ENCODE results near the gene PDCD1. TPM values are rescaled to one million over a fixed set of nuclear protein-coding genes. Genes with fewer than 3 reads are reported as not detected.

PDCD1 gene
- total RNA-seq, 1 donor from 2014 or later, result 1.8 TPM

GRCh38 chr2:241895427-241895711, 36.7 kb upstream of the PDCD1 start:
- no peaks in the 10 kb centered on the region for H3K4me1 ChIP-seq

DNA sequence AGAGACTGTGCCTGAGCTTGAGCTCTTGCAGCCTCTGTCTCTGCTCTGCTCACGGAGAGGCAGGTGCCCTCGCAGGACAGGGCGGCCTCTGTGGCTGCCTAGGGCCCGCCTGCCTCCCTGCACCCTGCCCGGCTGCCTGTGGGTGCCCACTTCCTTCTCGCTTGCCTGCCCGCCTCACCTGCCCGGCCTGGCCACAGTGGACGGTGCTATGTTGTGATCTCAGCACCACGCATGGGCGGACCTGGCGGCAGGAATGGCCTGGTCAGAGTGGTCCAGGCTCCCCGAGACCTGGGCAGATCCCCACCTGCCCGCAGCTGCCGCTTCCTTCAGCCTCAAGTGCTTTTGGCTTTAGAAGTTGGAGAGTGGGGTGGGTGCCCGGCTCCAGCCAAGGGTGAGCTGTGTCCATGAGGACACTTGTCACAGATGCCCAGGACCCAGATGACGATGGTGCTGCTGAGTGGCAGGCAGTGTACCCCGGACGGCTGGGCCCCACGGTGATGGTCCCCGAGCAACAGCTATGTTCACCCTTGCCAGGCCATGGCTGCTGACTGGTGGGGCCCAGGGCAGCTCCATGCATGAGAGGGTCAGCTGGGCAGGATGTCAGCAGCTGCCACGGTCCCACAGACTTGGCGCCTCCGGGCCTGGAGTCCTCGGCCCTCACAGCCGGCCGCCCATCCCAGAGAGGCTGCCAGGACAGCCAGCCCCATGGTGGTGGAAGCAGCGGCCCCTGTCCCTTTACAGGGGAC, 36.2 kb upstream of the PDCD1 start:
- no peaks in the 10 kb centered on the region for H3K36me3 ChIP-seq
- H3K27ac ChIP-seq, result no peak overlapping the region
- ATAC-seq (peak; percentile 5), DNase-seq (peak; percentile 64)
- H3K9me3 ChIP-seq, result no peaks in the 10 kb centered on the region
- H3K4me1 ChIP-seq, result no peaks in the 10 kb centered on the region
- H3K4me3 ChIP-seq, result no peak overlapping the region
- TF ChIP-seq, protein P1, sequence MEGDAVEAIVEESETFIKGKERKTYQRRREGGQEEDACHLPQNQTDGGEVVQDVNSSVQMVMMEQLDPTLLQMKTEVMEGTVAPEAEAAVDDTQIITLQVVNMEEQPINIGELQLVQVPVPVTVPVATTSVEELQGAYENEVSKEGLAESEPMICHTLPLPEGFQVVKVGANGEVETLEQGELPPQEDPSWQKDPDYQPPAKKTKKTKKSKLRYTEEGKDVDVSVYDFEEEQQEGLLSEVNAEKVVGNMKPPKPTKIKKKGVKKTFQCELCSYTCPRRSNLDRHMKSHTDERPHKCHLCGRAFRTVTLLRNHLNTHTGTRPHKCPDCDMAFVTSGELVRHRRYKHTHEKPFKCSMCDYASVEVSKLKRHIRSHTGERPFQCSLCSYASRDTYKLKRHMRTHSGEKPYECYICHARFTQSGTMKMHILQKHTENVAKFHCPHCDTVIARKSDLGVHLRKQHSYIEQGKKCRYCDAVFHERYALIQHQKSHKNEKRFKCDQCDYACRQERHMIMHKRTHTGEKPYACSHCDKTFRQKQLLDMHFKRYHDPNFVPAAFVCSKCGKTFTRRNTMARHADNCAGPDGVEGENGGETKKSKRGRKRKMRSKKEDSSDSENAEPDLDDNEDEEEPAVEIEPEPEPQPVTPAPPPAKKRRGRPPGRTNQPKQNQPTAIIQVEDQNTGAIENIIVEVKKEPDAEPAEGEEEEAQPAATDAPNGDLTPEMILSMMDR (IDR thresholded peaks at IDR 0.05), result no peak
- intact Hi-C loops (cut with DNase I), result no loop called here
- no peaks in the 10 kb centered on the region for H3K27me3 ChIP-seq

More at GRCh38 chr2:241895427-241895711, 36.7 kb upstream of the PDCD1 start:
- DNase-seq (no peak), ATAC-seq (no peak)
- no peaks in the 10 kb centered on the region for H3K9me3 ChIP-seq
- intact Hi-C loops (cut with DNase I), result no loop called here
- no peak overlapping the region for H3K27ac ChIP-seq
- no peaks in the 10 kb centered on the region for H3K36me3 ChIP-seq
- H3K4me3 ChIP-seq, result no peak overlapping the region
- H3K27me3 ChIP-seq, result no peaks in the 10 kb centered on the region
- TF ChIP-seq, protein P1 (IDR thresholded peaks at IDR 0.05), result no peak

- H3K36me3 ChIP-seq, result no peaks in the 10 kb centered on the region
- peak; percentile 62 for DNase-seq
- H3K9me3 ChIP-seq, result no peaks in the 10 kb centered on the region
- no peak for ATAC-seq
- intact Hi-C loops (cut with DNase I), result no loop called here
- H3K27ac ChIP-seq, result no peak overlapping the region
- TF ChIP-seq, protein P1 (IDR thresholded peaks at IDR 0.05), result no peak
- no peaks in the 10 kb centered on the region for H3K27me3 ChIP-seq
- H3K4me1 ChIP-seq, result no peaks in the 10 kb centered on the region
- H3K4me3 ChIP-seq, result no peak overlapping the region
Observed at GRCh38 chr2:241894056-241894641, 35.5 kb upstream of the PDCD1 start.

DNA sequence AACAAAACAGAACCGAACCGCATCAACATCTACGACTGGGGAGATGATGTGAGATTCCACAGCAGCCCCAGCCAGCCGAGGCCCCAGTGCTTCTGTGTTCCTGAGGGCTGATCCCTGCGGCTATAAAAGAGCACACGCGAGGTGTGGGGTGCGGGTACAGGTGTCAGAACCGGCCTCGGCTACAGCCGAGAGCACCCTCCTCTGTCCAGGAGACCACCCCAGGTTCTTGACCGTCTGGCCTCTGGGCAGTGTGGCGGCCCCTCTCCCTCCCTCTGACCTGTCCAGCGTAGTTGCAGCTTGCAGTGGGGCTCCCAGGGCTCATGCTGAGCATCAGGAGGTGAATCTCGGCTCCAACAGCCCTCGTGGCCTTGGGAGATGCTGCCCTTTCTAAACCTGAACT, 34.6 kb upstream of the PDCD1 start:
- H3K4me3 ChIP-seq, result no peak overlapping the region
- H3K36me3 ChIP-seq, result no peaks in the 10 kb centered on the region
- no peaks in the 10 kb centered on the region for H3K27me3 ChIP-seq
- peak; percentile 42 for DNase-seq
- TF ChIP-seq, protein P1 (IDR thresholded peaks at IDR 0.05), result no peak
- H3K27ac ChIP-seq, result no peak overlapping the region
- no peaks in the 10 kb centered on the region for H3K9me3 ChIP-seq
- ATAC-seq, result no peak
- intact Hi-C loops (cut with DNase I), result no loop called here
- no peaks in the 10 kb centered on the region for H3K4me1 ChIP-seq

- Histone ChIP-seq H3K9me3 (no peaks in the 10 kb centered on the region), H3K4me3 (no peak overlapping the region), H3K27ac (no peak overlapping the region), H3K36me3 (no peaks in the 10 kb centered on the region), H3K4me1 (no peaks in the 10 kb centered on the region), H3K27me3 (no peaks in the 10 kb centered on the region)
- intact Hi-C loops (cut with DNase I), result no loop called here
- peak; percentile 59 for DNase-seq
- no peak for ATAC-seq
- TF ChIP-seq, protein P1 (IDR thresholded peaks at IDR 0.05), result no peak
Observed at GRCh38 chr2:241892299-241893137, 33.8 kb upstream of the PDCD1 start.
